Measurements from ENCODE around the gene PPIP5K2. TPM values are rescaled to one million over a fixed set of nuclear protein-coding genes. Genes with fewer than 3 reads are reported as not detected.

PPIP5K2 gene
- total RNA-seq, 1 donor from 2014 or later = 57.8 TPM

DNA sequence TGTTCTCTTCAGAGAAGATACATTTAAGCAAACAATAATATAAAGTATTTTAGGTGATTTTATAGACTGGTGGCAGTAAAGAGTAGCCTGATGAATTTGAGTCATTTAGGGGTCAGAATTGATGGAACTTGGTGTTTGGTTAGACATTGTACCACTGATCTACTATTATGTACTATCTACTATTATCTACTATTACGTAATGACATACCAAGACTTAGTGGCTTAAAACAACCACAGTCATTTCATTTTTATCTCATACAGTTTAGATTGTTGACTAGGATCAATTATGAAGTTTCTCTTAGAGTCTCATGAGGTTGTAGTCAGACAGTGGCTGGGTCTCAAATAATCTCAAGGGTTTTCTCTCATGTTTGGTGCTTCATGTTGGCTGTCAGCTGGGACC lies 54.0 kb downstream of the PPIP5K2 start:
- no peaks in the 10 kb centered on the region for H3K27me3 Mint-ChIP-seq (ENCODE audit: low read depth)
- no peak for DNase-seq (ENCODE audit: low spot score)
- no peaks in the 10 kb centered on the region for H3K9me3 Mint-ChIP-seq (ENCODE audit: low read depth)
- peaks cover 6% of the 10 kb centered on the region for H3K36me3 Mint-ChIP-seq (ENCODE audit: low read depth)
- TF ChIP-seq, protein P1, sequence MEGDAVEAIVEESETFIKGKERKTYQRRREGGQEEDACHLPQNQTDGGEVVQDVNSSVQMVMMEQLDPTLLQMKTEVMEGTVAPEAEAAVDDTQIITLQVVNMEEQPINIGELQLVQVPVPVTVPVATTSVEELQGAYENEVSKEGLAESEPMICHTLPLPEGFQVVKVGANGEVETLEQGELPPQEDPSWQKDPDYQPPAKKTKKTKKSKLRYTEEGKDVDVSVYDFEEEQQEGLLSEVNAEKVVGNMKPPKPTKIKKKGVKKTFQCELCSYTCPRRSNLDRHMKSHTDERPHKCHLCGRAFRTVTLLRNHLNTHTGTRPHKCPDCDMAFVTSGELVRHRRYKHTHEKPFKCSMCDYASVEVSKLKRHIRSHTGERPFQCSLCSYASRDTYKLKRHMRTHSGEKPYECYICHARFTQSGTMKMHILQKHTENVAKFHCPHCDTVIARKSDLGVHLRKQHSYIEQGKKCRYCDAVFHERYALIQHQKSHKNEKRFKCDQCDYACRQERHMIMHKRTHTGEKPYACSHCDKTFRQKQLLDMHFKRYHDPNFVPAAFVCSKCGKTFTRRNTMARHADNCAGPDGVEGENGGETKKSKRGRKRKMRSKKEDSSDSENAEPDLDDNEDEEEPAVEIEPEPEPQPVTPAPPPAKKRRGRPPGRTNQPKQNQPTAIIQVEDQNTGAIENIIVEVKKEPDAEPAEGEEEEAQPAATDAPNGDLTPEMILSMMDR (IDR thresholded peaks at IDR 0.05) = no peak
- no peak overlapping the region for H3K4me3 Mint-ChIP-seq (ENCODE audit: unreplicated experiment)
- no peak overlapping the region for H3K27ac Mint-ChIP-seq (ENCODE audit: unreplicated experiment)
- H3K4me1 Mint-ChIP-seq (ENCODE audit: low read depth) = no peaks in the 10 kb centered on the region

DNA sequence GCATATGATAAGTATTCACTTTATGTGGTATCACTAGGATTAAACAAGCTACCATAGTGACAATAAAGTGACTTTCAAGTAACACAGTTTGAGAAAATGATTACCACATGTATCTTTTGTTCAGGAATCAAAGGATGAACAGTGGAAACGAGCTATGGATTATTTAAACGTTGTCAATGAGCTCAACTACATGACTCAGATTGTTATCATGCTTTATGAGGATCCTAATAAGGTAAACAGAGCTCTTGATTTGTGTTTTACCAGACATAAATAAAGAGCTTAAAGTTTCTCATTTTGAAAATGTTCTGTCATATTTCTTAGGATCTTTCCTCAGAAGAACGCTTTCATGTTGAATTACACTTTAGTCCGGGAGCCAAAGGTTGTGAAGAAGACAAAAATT lies 57.4 kb downstream of the PPIP5K2 start:
- H3K36me3 Mint-ChIP-seq (ENCODE audit: low read depth) = peaks cover 8% of the 10 kb centered on the region
- H3K4me1 Mint-ChIP-seq (ENCODE audit: low read depth) = no peaks in the 10 kb centered on the region
- DNase-seq (ENCODE audit: low spot score) = no peak
- TF ChIP-seq, protein P1 (IDR thresholded peaks at IDR 0.05) = no peak
- no peaks in the 10 kb centered on the region for H3K9me3 Mint-ChIP-seq (ENCODE audit: low read depth)
- H3K27me3 Mint-ChIP-seq (ENCODE audit: low read depth) = no peaks in the 10 kb centered on the region
- H3K4me3 Mint-ChIP-seq (ENCODE audit: unreplicated experiment) = no peak overlapping the region
- no peak overlapping the region for H3K27ac Mint-ChIP-seq (ENCODE audit: unreplicated experiment)

- TF ChIP-seq, protein P1 (IDR thresholded peaks at IDR 0.05) = peak; percentile 35
- no peaks in the 10 kb centered on the region for H3K27me3 Mint-ChIP-seq (ENCODE audit: low read depth)
- H3K9me3 Mint-ChIP-seq (ENCODE audit: low read depth) = no peaks in the 10 kb centered on the region
- H3K36me3 Mint-ChIP-seq (ENCODE audit: low read depth) = peaks cover 8% of the 10 kb centered on the region
- H3K27ac Mint-ChIP-seq (ENCODE audit: unreplicated experiment) = no peak overlapping the region
- DNase-seq (ENCODE audit: low spot score) = no peak
- H3K4me3 Mint-ChIP-seq (ENCODE audit: unreplicated experiment) = no peak overlapping the region
- H3K4me1 Mint-ChIP-seq (ENCODE audit: low read depth) = no peaks in the 10 kb centered on the region
Observed at GRCh38 chr5:103178167-103178566, 58.1 kb downstream of the PPIP5K2 start.

GRCh38 chr5:103186152-103186551 lies 66.1 kb downstream of the PPIP5K2 start:
- TF ChIP-seq, protein P1 (IDR thresholded peaks at IDR 0.05) = no peak
- no peak for DNase-seq (ENCODE audit: low spot score)

DNA sequence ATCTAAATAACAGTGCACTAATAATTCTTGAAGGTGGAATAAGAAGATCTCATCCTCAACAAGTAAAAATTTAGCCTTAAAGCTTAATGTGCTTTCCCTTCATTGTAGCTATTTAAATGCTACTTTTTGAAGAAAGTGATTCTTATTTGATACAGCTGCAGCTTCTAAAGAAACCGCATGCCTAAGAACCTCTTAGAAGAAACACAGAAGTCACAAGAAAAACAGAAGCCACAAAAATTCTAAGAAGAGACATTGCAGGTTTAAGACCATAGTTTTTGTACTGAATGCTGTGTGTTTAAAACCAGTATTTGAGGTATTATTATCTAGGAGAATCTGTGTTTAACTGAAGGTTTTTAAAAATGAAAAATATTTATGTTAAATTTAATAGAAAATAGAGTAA lies 68.3 kb downstream of the PPIP5K2 start:
- no peaks in the 10 kb centered on the region for H3K9me3 Mint-ChIP-seq (ENCODE audit: low read depth)
- DNase-seq (ENCODE audit: low spot score) = no peak
- no peak overlapping the region for H3K27ac Mint-ChIP-seq (ENCODE audit: unreplicated experiment)
- TF ChIP-seq, protein P1 (IDR thresholded peaks at IDR 0.05) = no peak
- H3K27me3 Mint-ChIP-seq (ENCODE audit: low read depth) = no peaks in the 10 kb centered on the region
- H3K4me1 Mint-ChIP-seq (ENCODE audit: low read depth) = no peaks in the 10 kb centered on the region
- peaks cover 23% of the 10 kb centered on the region for H3K36me3 Mint-ChIP-seq (ENCODE audit: low read depth)
- H3K4me3 Mint-ChIP-seq (ENCODE audit: unreplicated experiment) = no peak overlapping the region

More at GRCh38 chr5:103186152-103186551, 66.1 kb downstream of the PPIP5K2 start:
- Mint-ChIP-seq H3K9me3 (ENCODE audit: low read depth) (no peaks in the 10 kb centered on the region), H3K27ac (ENCODE audit: unreplicated experiment) (no peak overlapping the region), H3K27me3 (ENCODE audit: low read depth) (no peaks in the 10 kb centered on the region), H3K36me3 (ENCODE audit: low read depth) (peaks cover 19% of the 10 kb centered on the region), H3K4me3 (ENCODE audit: unreplicated experiment) (no peak overlapping the region), H3K4me1 (ENCODE audit: low read depth) (no peaks in the 10 kb centered on the region)

All from chondrocyte (in vitro differentiated cells).